Suppressor macrophage treated with lipopolysaccharide for 1 hour (primary cell): ENCODE data around the gene GRK1.

ENCODE experiments used
- DNase-seq, 3 donors: peaks; one replicate each; pipeline ENCODE4 v3.0.0-alpha.2; 2020 to 2022

The GRK1 gene

DNA sequence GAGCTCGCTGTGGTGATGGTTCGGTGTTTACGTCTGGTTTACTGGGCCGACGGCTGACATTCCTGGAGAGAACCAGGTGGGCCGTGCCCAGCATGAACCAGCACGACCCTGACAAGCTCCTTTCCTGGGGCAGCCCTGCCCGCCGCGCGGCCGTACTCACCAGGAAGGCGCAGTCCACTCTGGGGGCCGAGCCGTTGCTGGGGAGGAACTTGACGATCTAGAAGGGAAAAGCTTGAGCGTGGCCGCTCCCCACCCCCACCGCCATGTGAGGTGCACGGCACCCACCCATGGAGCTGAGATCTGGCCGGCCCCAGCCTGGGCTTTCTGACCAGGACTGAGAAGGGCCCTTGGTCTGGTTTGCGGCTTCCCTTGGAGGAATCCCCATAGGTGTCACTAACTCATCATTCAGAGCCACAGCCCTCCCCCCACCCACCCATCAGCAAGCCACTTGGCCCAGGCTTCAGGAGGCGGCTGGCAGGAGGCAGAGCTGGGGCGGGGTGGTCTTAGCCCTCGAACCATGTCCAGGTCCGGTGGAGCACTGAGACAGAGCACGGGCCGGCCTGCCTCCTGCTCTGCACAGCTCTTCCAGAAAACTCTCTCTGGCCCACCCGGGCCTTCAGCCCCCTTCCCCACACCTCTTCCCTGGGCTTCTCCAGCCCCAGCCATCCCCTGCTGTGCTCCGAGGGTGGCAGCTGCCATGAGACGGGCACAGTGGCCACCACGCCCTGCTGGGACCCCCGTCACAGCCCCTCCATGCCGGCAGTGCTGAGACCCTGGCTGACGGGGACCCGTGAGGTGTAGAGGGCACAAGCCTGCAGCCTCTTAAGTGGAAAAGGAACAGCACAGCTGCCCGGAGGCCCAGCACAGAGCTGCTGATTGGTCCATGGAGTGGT, 15.3 kb upstream of the GRK1 start:
- no peak for DNase-seq

DNA sequence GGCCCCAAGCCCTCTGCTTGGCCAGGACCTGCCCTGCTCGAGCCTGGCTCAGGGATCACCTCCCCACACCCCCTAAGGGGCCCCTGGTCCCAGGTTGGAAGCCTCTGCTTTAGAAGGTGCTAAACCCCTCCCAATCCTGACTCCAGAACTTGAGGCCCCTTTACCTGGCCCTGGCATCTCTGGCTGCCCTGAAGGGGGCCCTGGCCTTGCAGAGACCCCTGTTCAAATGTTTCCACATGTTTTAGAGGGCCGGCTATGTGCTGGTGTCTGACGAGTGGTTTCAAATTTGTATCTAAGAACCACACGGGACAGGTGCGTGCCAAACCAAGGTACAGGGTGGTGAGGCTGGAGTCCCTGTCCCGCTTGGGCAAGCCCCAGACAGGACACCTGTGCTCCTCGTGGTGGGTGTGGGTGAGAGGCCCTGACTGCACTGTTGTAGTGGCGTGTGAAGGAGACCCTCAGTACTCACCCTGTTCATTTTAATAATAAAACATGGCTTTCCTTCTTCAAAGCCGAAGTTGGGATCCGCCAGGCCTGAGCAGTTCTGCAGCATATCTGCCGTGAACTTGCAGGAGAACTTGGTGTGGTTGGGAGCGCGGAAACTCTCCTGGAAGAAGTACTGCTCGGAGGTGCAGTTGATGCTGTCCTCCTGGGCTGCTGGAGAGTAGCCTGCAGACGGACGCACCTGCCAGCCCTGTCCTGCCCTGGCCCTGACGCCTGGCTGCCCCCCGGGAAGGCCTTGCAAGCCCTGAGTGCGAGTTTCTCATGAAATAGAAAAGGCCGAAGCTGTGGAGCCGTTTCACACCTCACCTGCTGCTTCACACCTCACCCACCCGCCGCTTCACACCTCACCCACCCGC, 14.4 kb upstream of the GRK1 start:
- no peak for DNase-seq

DNA sequence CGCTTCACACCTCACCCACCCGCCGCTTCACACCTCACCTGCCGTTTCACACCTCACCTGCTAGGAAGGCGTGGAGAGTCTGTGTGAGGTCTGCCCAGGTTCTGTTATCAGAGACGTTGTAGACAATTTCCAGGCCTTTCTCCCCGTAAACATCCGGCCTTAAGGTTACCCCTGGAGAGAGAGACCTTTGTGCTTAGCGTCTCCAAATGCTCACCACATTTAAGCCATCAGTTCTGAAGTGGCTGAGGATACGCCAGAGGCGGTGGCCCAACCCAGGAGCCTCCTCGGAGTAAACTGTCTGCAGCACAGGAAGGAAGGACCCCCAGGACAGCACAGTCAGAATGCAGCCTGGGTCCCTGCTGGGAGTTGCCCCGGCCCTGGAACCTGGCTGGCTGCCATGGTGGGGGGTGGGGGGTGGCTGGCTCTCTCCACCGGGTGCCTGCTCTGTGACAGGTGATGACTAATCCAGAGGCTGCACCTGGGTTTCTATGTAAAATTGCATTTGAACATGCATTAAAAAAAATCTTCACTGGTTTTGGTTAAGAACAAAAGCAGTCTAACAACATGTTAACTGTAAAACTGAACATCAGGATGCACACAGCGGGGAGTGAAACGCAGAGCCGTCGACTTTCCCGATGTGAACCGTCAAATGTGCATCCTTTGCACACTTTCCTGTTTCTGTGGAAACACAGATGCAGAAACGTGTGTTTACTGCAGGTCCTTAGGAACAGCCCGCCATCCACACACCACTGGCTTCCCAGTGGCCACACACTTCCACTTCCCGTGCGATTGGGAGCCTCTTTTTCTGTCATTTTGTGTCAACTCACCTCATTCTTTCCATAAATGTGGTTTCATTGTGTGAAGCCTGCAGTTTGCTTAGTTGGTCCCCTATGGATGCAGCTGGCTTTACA, 13.5 kb upstream of the GRK1 start:
- DNase-seq = no peak

DNA sequence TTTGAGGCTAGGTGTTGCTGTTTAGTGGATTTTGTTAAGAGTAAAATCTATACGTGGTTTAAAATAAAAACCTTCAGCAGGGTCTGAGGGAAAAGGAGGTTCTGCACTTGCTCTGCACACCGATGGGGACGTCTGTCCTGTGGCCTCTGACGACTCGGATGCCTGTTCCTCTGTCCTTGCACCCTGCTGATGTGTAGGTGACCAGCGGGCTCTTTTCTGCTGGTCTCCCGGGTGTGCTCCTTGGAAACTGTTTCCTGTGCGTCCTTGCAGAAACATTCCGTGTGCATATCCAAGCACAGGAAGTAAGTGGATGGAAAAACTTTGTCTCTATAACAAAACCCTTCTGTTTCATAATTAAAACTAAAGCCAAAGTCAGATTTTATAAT, 12.9 kb upstream of the GRK1 start:
- no peak for DNase-seq

DNA sequence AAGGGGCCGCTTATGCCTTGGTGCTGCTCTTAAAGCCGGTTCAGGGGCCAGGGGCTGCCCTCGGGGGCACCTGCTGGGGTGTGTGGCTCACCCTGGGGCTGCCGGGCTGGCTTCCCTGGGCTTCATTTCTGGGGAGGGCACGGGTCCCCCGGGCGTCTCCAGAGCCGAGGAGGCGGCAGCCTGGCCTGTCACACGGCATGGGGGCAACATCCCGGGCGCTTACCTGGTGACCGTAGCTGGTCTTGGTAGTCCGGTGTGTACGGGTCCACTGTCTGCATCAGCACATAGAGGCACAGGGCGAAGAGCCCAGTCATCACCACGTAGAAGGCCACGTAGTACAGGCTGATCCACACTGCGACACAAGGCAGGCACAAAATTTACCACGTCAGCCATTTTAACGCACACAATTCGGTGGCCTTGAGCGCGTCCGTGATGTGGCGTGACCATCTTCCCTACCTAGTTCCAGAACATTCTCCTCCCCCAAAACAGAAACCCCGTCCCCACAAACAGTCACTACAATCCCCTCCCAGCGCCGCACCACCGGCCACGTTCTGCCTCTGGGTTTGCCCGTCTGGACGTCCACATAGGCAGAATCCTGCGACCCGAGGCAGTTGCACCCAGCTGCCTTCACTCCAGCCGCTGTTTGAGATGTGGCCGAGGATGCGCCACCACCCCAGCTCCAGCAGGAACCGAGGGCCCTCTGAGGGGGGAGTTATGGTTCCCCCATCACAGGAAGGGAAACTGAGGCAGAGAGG, 12.3 kb upstream of the GRK1 start:
- DNase-seq = no peak

DNA sequence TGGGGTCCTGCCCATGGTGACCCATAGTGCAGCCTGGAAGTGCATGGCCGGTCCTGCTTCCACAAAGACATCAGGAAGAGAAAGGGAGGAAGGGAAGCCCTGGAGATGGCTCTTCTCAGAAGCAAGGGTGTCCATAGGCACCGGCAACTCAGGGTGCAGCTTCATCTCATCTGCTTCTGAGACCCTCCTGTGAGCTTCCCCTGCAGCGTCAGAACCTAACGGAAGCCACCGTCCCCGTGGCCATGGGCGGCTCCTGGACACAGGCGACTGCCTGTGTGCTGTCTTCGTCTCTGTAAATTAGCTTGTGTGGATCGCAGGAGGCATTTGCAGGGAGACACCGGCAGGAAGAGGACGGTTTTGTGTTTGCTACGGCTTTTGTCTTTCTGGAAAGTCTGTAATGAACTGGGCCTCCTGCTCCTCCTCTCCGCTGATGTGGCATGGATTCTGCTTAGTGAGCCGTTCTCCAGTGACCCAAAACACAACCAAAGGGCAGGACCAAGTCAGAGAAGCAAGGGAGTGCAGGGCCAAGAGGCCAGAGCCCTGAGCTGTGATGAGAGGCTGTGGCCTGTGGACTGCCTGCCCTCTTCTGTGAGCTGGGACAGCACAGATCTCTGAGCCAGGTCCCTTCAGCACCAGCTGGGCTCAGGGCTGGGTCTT, 11.5 kb upstream of the GRK1 start:
- DNase-seq = no peak

DNA sequence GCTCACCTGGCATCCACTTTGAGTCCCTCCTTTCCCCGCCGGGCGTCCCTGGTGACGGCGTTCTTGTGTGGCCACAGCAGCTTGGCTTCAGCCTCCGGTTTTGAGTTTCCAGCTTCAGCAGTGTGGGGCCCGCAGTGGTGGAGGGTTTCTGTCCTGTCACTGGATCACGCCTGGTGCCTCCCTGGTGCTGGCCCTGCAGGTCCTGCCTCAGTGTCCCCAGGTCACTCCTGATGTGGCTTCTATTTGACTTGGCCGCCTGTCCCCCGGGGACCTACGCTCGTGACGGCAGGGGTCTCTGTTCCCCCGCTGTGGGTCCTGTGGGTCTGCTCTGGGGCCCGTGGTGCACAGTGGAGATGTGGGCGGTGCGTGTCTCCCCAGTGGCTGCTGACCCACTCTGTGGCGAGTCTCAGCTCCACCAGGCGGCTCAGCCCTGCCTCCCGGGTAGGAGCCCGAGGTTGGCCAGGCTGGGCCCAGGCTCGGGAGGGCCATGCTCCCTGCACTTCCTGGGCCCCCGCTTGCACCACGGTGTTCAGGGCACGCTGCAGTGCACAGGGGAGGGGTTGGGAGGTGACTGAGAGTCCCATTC, 10.9 kb upstream of the GRK1 start:
- no peak for DNase-seq

DNA sequence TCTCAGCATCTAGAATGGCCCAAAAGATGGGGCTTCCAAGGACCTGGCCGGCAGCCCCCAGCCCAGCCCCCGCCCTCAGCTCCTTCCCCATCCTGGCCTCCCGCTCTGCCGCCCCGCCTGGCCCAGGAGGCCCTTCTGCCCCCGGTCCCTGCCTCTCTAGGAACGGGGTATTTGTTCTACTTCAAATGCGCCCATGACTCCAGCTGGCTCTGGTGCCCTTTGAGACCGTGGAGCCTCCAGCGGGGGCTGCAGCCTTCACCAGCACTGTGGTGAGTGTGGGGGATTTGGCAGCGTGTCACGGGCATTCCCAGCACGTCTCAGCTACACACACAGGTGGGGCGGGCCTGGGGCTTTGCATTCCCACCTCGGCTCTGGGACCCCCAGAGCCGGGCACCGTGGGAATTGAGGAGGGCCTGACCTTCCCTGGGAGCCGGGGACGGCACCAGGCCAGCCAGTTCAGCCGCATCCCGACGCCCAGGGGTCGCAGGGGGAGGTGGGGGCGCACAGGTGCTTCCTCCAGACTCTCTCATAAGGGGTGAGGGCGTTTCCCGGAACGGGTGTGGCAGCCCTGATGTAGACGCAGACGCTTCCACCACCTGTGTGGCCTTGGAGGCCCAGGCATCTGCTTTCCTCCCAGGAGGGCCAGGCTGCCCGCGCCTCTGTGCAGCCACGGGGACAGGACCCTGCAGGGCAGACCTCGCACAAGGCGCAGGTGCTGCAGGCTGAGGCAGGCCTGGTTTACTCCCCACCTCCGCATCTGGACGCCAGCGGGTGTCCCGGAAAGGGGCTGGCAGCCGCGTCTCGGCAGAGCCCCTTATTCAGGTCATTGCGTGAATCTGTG, 10.0 kb upstream of the GRK1 start:
- DNase-seq = no peak

DNA sequence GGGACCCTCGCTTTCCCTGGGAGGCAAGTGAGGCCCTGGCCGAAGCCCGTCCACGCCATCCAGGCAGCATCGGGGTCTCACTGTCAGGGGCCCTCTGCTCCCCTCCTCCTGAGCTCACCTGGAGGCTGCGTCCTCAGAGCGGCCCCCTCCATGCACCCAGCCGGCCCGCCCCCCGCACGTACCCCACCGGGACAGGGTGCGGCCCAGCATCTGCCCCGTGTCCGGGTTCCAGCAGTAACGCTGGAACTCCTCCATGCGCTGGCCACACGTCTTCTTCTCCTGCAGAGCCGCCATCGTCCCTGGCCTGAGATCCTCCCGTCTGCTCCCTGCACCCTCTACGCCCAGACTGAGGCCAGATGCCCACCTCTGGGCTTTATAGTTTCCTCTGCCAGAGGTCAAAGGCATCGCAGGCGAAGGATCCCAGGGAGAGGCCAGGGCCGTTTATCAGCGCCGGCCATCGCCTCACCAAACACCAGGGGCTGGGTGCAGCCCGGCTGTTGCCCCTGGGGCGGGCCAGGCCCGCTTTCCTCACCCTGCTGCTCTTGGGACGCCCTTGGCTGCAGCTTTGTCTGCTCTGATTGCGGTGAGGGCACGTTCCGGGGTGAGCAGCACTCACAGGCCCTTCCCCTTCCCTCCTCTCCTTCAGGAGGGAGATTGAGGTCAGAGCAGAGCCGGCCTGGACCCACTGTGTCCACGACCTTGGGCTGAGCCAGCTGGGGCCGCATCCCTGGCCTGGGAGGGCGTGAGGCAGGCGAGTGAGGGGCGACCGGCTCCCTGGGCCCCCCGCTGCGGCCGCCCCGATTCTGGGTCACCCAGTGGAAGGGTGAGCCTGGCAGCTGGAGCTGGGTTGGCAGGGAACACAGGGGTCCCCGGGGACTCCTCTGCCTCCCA, 8.9 kb upstream of the GRK1 start, which contains the start of gene ATP4B:
Gene ATP4B (minus strand): TSS at position 348 of the 891 bp plus-strand sequence. CDS start 54 bp downstream, at position 294.
- DNase-seq = no peak

DNA sequence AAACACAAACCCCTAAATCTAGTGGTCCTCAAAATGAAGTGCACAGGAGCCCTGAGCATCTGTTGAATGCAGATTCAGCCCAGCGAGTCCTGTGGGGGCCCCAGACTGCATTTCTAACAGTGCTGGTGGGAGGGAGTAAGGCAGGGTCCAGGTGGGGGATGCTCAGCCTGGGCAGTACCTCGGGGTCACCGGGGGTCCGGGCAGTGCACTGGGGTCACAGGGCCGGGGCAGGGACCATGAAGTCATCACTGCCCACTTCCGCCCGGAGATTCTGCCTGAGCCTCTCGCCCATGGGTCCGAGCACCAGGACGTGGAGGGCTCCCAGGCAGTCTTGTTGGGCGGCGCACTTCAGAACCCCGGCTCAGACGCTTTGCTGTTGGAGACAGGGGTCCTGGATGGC, 8.2 kb upstream of the GRK1 start:
- DNase-seq = no peak

DNA sequence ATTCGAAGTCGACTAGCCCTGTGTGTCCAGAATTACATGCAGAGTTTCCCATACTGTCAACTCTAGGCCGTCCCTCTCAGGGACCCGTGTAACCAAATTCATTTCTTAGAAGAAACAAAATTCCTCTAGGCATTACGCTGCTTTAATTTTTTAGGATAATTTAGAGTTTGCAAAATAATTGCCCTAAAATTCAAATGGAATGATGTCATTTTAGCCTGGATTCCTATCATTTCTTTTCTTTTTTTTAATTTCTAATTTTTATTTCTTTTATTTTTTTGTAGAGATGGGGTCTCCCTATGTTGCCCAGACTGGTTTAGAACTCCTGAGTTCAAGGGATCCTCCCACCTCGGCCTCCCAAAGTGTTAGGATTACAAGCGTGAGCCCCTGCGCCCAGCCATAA, 7.7 kb upstream of the GRK1 start:
- DNase-seq = no peak

DNA sequence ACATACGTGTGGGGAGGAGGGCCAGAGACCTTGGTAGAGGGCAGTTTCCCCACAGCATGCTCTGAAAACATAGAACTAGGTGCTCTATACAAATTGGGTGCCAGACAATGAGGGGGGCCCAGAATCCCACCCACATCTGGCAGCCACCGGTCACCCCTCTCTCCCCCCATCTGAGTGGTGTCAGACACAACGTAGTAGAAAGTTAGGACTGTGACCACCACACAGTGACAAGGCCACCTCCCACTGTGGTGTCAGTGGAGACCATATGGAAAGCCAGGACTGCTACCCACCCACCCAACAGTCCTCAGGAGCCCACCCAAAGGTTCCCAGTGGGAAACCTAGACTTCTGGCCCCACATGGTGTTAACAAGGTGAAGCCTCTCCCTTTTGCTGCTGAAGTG, 7.0 kb upstream of the GRK1 start:
- DNase-seq = no peak

DNA sequence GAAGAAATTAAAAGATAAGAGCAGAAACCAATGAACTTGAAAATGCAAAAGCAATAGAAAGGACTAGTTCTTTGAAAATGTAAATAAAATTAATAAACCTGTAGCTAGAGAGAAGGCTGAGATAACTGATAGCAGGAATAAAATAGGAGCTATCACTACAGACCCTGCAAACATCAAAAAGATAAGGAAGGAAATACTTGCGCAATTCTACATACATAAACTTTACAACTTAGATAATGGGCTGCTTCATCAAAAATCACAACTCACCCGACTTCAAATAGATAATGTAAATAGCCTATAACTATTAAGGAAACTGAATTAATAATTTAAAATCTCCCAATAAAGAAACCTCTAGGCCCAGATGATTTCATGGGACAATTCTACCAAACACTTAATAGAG, 5.5 kb upstream of the GRK1 start:
- DNase-seq = no peak

DNA sequence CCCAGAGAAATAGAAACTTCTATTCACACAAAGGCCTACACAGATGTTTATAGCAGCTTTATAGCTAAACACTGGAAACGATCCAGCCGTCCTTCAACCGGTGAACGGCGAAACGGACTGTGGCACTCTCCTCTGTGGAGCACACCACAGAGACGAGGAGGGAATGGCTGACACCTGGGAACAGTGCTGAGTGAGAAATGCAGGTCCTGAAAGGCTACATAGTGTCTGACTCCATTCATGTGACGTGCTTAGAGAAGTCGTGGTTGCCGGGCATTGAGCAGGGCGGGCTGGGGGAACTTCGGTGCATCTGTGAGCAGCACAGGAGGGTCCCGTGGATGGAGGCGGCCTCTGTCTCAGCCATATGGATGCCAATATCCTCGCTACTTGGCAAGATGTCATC, 3.1 kb upstream of the GRK1 start:
- no peak for DNase-seq

DNA sequence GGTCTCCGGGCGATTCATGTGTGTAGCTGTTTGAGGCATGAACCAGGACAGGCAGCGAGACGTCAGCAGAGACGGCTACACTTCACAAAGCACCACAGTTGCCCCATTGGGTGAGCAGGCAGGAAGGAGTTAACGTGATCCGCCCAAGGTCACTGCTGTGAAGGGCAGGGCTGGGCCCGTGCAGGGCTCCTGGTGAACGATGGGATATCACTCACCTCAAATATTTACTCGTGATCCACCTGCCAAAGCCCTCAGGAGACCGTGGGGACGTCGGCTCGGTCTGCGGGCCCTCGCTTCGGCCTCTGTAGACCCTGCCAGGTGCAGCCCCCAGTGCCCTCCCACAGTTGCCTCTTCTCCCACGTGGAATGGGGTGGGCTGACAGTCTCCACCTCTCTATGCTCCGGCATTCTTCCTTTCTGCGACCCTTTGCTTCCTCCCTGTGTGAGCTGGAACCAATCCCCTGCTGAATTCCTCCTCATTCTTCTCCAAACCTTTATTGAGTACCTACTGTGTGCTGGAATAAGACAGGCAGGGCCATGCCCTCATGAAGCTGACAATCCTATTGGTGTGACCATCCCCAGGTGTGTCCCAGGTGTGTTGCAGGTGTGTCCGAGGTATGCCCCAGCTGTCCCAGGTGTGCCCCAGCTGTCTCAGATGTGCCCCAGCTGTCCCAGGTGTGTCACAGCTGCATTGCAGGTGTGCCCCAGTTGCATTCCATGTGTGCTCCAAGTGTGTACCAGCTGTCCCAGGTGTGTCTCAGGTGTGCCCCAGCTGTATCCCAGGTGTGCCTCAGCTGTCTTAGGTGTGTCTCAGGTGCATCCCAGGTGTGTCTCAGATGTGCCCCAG, 2.0 kb upstream of the GRK1 start:
- DNase-seq = no peak

DNA sequence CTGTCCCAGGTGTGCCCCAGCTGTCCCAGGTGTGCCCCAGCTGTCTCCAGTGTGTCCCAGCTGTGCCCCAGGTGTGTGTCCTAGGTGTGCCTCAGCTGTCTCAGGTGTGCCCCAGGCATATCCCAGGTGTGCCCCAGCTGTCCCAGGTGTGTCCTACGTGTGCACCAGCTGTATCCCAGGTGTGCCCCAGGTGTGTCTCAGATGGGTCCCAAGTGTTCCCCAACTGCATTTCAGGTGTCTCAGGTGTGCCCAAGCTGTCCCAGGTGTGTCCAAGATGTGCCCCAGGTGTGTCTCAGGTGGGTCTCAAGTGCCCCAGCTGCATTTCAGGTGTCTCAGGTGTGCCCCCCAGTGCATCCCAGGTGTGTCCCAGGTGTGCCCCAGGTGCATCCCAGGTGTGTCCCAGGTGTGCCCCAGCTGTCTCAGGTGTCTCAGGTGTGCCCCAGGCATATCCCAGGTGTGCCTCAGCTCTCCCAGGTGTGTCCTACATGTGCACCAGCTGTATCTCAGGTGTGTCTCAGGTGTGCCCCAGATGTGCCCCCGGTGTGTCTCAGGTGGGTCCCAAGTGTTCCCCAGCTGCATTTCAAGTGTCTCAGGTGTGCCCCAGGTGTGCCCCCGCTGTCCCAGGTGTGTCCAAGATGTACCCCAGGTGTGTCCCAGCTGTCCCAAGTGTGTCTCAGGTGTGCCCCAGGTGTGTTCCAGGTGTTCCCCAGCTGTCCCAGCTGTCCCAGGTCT, 1.3 kb upstream of the GRK1 start:
- peak in 1 of 3 donors; percentile 23 for DNase-seq

DNA sequence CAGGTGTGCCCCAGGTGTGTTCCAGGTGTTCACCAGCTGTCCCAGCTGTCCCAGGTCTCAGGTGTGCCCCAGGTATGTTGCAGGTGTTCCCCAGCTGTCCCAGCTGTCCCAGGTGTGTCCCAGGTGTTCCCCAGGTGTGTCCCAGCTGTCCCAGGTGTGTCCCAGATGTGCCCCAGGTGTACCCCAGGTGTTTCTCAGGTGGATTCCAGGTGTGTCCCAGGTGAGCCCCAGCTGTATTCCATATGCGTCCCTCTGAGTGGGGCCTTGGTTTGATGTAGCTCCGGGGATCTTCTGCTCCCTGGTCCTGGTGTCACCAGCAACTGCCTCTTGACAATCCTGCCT, 719 bp upstream of the GRK1 start:
- DNase-seq = no peak
